ENCODE results near the gene KIAA1671.
"Not testable (repeated sequence)": the region's sequence is repeated elsewhere in the genome, so short reads cannot be mapped to it uniquely, and the experiment has no call there.

GRCh38 chr22:25233706-25234105, 281.2 kb downstream of the KIAA1671 start:
- TF ChIP-seq POLR2A, CTCF (IDR thresholded peaks at IDR 0.05): not testable (repeated sequence)

Data from breast epithelium (tissue), 3 donors.